Stimulated activated naive CD4-positive, alpha-beta T cell treated with Interleukin-2 at 50 U/mL for 16 hours (primary cell): Measurements from ENCODE around the gene CORO2B.
"Not testable (repeated sequence)": the region's sequence is repeated elsewhere in the genome, so short reads cannot be mapped to it uniquely, and the experiment has no call there.

ENCODE experiments used
- DNase-seq: peaks from one replicate; lab custom pipeline; 2025; lab: John Stamatoyannopoulos, UW

Gene CORO2B

DNA sequence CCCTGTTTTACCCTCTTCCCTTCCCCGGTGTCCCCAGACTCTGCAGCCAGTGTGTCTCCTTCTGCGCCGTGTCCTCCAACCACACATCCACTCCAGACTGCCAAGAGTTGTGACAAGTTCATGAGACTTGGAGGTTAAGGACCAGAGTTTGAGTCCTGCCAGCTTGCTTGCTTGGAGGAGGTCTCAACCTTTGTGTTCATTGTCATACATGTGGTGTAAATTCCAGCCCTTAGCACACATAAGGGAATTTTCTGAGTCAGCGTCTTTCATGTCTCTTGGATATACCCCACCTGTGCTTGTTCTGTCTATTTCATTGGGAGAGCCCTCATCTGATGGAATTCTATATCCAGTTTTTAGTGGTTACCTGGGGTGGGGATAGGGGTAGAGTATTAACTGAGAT lies 13.3 kb downstream of the CORO2B start:
- no peak for DNase-seq

DNA sequence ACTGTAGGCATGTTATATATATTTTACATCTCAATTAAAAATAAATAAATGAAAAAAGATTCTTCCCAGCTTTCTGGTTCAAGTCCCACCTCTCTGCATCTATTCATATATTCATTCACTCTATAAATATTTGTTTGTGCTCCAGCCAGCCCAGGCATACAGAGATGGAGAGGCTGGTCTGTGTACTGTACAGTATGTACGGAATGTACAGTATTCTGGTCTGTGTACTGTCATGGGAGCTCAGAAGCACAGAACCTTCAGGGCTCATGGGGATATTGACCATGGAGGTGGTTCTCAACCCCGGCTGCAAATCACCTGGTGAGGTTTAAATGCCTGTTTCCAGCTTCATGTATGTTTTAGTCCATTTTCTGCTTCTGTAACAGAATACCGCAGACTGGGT lies 13.8 kb downstream of the CORO2B start:
- DNase-seq = no peak

DNA sequence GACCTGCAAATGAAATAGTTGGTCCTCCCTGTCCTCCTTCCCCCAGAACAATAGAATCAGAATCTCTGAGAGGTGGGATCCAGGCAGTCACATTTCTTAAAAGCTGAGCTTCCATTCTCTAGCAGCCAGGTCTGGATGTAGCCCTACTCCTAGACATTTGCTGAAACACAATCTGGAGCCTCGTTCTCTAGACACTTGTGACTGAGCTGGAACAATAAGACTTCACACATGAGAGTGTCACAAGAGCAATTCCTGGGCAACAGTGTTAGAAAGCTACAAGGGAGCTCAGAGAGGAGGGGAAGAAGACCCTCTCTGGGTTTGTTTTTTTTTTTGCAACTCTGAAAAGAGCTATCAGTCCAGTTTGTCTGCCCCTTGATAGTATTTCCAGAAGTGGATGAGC lies 14.5 kb downstream of the CORO2B start:
- no peak for DNase-seq

DNA sequence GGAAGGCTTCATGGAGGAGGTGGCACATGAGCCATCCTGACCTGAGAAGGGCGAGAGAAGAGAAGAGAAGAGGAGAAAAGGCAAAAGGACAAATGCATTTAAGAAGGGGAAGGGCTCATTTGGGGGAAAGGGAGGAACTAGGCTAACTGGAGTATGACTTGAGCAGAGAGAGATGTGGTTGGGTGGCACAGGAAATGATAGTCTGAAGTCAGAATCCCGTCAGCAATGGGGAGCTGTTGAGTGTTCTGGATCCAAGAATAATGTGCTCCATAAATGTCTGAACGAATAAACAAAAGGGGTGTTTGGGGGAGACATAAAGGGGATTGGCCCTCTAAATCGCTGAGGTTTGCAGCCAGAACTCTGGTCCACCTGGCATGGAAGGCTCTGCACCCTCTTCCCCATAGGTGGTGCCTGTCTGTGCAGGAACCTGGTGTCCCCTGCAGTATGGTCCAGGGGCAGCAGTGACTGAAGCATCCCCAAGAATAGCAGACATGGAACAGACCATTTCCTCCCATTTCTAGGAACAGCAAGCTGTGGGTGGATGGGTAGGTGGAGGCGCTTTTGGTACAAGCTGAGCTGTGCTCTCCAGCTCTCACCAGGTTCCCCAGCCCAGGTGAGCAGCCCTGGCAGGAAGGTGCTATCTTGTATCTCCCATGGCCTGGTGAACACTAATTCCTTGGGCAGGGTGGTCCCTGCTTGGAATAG lies 15.2 kb downstream of the CORO2B start:
- DNase-seq = no peak

DNA sequence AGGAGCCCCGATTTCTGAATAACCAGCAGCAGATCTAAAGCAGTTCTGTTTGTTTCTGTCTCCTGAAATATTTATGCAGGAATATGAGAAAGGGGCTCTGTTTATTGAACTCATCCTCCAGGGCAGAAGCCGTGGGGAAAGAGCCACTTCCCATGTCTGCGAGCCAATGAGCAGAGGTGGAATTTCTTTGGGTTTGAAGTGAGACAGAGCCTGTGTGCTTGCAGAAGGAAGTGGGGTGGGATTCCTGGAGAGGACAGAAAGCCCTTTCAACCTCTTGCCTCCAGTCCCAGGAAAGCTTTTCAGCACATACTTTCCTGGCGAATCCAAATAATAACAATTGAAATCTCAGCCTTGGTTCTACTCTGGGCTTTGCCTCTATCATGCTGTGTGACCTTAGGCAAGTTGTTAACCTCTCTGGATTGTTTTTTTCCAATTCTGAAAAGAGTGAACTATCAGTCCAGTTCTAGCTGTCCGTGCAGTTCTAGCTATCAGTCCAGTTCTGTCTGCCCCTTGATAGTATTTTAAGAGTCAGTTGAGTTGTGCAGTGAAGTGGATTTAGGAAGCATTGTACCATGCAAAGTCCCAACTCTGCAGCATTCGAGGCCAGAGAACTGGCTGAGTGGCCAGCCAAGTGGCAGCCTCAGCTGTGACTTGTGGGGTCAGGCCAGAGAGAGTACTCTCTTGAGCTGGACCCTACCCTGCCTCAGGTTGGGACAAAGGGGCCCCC lies 15.9 kb downstream of the CORO2B start:
- DNase-seq = no peak

DNA sequence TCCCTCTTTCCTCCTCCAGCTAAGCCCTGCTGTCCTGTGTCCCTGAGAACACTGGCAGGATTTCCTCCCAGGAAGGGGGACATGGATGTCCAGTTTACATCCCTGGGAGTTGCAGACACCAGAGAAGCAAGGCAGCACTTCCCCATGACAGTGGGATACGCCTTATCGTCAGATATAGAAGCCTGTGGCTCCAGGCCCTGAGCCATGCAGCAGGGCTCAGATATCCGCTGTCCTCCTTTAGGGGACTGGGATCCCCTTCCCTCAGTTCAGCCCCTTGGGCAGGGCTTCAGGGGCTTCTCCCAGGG lies 16.4 kb downstream of the CORO2B start:
- DNase-seq = no peak

DNA sequence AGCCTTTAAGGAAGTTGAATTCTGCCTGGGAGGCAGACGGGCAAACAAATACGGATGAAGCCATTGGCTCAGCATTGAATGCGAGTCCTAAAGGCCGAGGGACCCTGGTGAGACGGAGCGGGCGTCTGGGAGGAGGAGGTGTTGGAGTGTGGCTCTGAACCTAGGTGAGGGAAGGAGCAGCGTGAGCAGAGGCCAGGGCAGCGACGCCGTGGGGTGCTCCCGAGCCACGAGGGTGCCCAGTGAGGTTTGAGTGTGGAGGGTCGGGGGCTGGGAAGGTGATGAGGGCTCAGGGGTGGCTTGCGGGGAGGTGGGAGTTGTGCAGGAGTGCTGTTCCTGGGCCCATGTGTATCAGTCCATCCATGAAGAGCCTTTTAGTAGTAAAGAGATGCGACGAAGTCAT lies 17.0 kb downstream of the CORO2B start:
- DNase-seq = no peak

DNA sequence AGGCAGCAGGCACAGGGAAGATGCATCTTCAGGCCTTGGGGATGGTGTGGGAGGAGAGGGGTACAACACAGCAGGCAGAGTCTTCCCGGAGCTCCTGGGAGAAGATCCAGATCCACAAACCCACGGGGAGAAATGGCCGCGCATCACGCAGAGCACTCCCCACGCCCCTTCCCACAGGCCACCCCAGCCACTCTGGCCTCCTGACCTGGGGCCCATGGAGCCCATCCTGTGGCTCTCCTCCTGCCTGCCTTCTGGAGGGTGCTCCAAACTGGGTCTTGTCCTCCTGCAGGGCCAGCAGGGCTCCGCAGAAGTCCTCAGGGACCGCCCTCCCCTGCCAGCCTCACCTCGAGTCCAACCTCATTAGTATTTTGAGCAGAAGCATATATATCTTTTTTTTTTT lies 17.9 kb downstream of the CORO2B start:
- DNase-seq = no peak

DNA sequence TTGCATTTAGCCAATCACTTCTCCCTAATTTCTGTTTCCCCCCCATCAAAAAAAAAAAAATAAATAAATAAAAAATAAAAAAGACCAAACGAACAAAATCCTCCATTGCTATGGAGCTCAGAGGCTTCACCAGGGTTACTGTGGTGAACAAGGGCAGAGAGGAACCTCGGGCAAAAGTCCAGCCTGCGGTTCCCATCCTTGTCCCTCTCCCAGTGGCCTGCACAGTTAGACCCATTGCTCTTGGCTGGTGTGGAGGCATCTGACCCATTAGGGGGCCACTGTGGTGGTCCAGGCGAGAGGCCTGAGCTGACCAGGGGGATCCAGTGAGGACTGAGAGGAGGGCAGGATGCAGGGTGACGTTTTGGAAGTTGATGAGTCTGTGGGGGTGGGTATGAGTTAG lies 18.8 kb downstream of the CORO2B start:
- no peak for DNase-seq

DNA sequence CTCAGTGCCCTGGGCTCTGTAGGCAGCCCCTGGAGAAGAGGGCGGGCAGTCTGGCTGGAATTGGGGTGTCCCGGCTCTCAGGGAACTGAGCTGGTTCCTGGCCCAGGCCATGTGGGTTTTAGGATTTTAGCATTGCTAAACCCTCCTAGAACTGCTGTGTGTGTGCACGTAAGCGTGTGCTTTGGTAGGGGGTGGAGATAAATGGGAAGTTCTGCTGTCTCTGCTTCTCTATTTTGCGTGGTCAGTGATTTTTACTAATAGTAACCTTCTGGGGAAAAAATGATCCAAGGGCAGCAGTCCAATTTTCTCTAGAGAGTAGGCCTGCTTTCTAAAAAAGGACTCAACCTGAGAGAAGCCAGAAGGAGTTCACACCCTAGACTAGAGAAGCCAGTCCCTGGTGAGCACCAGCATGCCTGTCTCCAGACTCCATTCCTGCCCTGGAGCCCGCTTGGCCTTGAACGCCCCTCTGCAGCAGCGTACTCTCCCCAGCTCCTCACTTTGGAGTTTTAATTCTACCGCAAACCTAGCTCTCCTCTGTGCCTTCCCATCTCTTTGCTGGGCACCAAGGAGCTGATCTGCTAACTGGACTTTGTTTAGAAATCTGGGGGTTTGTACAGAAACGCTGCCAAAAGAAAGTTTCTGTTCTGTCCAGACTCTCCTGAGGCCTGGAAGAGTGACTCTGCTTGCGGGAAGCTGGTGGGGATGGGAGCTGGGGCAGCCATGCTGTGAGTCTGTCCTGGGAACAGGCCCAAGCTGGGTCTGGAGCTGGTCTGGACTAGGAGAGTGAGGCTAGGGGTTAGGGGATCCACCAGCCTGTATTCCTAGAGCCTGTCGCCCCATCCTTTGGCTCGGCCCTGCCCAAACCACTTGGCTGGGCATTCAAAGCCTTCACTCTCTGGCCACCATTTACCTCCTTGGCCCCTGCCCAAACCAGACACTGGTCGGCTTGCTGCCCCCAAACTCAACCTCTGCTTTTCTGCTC lies 19.7 kb downstream of the CORO2B start:
- no peak for DNase-seq

DNA sequence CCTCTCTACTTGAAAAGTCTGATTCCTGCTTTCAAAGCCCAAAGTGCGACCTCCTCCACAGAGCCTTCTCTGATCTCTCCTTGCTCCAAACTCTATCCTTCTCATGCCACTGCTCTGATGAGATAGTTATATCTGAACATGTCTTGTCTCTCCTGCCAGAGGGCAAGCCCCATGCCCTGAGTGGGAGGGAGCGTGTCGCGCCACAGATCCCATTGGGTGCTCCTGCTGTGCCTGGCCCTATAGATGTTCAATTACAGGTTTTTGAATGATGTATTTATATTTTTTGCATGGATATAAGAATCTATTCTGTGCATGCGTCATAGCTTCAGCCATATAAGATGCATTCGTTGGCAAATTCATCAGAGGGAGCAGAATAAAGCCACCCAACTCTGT lies 20.4 kb downstream of the CORO2B start:
- DNase-seq = no peak

DNA sequence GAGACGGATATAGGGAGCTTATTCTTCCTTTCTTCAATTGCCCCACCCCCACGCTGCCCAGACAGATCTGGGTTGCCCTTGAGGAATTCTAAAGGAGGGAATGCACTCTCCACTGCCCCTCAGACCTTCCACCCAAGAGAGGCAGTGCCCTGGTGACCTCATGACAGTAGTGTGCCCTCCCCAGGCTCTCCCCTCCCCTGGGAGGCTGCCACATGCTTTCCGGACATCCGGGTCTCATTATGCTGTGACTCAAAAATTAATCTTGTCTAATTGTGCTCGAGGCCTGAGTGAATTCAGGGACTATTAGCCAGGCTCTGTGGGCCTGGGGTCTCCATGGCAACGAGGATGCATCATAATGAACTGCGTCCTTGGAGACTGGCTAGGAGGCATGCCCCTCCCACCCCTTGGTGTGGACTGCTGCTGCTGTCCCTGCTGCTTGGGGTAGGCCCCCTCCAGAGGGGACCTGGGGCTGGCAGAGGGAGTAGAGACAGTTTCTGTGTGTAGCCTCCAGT lies 20.8 kb downstream of the CORO2B start:
- no peak for DNase-seq

DNA sequence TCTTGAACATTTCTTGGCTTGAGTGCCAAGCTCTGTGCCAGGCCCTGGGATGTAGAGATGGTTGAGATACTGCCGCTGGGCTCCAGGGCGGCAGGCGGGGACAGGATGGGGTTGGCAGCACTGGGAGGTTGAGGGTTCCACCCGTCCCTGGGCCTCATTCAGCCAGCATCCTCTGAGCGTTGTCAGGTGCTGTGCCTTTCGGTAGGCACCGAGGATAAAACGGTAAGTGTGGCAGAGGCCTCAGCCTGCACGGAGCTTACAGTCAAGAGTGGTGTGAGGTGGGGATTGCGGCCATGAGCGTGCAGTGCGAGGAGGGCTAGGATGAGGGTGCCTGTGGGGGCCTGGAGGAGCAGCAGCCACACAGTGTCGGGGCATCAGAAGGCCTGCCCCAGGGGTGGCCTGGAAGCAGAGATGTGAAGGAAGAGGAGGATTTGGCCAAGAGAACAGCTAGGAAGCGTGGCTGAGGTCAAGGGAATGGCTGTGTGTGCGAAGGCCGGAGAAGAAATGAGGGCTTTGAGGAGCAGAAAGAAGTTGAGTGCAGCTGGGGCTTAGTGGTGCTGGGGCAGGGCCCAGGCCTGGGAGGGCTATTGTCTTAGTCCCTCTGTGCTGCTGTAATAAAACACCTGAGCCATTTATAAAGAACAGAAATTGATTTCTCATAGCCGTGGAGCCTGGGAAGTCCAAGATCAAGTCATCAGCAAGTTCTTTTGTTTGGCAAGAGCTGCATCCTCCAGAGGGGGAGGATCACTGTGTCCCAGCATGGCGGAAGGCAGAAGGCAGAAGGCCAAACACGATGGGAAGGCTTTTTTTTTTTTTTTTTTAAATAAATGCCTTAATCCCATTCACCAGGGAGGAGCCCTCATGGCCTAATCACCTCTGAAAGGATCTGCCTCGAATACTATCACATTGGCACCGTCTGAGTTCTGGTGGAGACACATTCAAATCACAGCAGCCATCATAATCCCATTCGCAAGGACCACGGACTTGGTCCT lies 22.7 kb downstream of the CORO2B start:
- DNase-seq = no peak

DNA sequence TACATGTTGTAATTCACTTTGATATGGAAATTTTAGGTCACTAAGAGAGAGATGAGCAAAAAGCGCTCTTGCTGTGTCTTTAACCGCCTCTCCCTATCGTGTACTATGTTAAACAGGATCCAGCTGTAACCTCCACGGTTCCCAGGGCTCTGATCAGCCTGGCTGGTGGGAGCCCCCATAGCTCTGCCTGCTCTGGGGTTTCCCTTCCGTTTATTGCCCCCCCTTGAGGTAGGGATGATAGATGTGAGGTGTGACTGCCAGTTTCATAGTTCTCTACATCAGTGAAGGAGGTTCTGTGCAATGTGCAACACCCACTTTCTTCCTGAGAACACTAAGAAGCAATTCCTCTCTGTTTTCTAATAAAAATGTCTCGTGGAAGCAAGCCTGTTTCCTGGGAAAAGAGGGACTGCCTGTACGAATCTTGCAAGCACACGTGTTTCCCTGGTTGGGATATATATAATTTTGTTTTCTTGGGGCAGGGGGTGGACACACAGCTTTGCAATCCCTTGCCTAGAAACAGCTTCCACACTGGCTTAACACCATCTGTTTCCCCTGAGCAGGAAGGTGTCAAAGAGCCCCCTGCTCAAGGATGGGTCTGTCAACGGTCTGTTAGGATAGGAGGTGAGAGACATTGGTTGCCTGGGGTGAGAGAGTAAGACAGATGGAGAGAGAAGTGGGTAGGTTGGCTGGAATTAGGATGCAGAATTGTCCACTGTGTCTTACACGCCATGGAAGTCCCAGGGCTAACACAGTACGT lies 23.8 kb downstream of the CORO2B start:
- no peak for DNase-seq

DNA sequence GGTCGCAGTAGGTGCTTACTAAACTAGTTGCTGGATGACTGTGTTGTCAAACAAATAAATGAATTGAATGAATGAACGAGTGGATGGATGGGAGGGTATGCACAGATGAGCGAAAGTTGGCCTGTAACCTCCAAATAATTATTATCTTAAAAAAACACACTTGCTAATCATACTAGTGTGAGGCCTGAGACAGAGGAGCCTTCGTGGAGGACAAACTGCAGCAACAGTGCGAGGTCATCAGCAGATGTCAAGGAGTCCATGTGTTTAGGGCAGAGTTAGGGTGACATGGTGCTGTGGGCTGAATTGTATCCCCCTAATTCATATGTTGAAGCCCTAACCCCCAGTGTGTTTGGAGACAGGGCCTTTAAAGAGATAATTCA lies 24.4 kb downstream of the CORO2B start:
- DNase-seq = no peak

DNA sequence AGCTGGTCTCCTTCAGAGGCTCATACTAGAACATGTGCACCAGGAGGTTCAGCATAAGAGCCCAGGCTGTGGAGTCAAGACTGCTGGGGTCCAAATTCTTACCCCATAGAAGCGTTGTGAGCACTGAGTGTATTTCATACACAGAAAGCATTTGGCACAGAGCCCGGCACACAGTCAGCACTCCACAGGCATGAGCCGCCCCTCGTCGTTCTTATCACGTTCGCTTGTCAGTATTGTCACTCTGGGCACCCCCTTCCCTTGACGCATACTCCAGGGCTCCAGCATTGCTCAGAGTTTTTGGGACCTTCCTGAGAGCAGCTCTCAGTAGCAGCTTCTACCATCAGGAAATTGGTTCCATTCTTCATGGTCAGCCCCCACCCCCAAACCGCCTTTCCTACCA lies 25.2 kb downstream of the CORO2B start:
- no peak for DNase-seq

DNA sequence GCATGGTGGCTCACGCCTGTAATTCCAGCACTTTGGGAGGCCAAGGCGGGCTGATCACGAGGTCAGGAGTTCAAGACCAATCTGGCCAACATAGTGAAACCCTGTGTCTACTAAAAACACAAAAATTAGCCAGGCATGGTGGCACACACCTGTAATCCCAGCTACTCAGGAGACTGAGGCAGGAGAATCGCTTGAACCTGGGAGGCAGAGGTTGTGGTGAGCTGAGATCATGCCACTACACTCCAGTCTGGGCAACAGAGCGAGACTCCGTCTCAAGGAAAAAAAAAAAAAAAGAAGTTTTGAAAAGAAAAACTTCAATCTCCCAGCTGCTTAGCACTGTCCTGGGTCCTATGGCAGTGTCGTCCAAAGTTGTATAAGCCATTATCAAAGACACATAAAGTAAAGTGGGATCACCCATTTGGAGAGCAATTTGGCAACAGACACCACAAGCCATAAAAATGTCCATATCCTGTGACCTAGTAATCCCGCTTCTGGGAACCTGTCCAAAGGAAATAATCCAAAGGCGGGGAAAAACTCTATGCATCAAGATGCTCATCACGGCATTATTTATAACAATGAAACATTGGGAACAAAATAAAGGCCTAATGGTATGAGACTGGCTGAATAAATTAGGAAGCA lies 26.2 kb downstream of the CORO2B start:
- DNase-seq = not testable (repeated sequence)

DNA sequence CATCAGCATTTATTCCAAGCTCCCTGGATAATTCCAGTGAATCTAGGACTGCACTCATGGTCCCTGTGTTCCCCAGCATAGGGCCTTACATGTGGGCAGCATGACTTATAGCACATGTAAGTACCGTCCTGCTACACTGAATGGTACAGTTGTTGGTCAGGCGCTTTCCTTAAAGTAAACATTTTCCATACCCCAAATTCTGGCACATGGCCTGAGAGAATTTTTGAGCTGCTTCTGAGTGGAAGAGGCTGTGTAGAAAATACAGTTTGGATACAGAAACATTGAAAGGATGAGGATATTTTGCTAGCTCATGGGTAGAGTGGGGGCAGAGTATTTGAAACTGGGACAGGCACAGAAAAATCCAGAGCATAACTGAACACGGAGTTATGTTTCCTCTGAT lies 27.6 kb downstream of the CORO2B start:
- DNase-seq = no peak

DNA sequence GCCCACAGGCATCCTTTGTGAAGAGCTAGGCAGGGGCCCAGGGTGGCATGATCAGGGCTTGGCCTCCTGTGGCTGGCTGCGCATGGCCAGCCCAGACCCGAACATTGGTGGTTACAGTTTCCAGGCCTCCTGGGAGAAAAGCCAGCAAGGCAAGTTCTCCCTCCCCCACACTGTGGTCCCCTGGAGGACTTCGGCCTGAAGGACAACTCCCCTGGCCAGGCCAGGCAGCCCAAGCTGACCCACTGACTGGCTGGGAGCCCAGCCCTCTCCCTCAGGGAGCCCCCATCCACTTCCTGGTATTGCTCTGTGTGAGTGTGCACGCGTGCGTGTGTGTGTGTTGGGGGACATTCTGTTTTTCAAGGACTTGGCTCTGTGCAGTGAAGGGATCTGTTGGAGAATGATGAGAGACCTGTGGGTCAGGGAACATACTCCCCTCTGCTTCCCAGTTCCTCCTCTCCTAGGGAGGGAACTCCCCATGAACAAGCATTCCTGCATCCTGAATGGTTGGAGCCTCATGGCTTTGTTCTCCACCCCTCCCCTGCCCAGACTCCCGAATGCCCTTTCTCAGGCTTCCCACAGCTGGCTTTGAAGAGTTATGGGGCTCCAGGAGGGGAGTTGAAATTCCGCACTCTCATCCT lies 29.5 kb downstream of the CORO2B start:
- DNase-seq = no peak

DNA sequence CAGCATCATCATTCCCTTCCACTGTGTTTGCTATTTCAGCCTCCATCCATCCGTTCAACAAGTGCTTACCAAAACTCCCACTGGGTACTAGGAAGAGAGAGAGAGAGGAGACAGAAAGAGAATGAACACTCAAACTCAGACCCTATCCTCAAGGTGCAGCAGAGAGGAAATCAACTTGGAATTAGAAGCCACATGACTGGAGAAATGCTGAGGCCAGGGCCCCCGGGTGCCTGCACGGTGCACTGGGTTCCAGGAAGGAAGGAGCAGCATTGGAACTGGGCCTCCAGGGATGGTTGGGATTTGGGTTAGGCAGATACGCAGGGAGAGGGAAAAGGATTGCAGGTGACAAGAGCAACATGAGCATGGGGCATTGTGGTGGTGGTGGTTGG lies 30.0 kb downstream of the CORO2B start:
- DNase-seq = no peak
